ENCODE data around the gene WDR77.

DNA sequence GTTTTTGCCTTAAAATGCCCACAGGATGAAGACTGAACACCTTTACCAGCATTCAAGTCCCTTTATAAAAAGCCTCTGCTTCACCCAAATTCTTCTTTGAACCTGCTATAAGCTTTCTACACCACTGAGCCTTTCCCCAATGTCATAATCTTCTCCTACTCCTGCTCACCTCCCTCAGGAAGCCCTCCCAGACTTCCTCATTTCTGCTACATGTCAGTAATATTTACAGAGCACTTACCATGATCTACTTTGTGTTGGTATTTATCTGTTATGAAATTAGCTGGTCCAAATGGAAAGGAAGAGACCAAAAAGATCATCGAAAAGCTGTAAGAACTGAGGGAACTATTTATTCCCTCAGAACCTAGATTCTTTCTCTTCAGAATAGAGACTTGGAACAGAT, 30.0 kb downstream of the WDR77 start:
- no peak for TF ChIP-seq CTCF (IDR thresholded peaks at IDR 0.05)
- no peak for TF ChIP-seq POLR2A (IDR thresholded peaks at IDR 0.05)
